GM12873 (cell line): ENCODE data around the gene RNF148.

ENCODE experiments used
- TF ChIP-seq, protein P1 (sequence below): IDR thresholded peaks from 2 replicates; pipeline ENCODE4 v1.5.1; 2012; ENCODE audit warnings: low read depth, mild to moderate bottlenecking, moderate library complexity, low read length, control low read depth; ENCODE audit not compliant: insufficient read depth; ENCODE audit errors: missing control alignments

RNF148 gene

DNA sequence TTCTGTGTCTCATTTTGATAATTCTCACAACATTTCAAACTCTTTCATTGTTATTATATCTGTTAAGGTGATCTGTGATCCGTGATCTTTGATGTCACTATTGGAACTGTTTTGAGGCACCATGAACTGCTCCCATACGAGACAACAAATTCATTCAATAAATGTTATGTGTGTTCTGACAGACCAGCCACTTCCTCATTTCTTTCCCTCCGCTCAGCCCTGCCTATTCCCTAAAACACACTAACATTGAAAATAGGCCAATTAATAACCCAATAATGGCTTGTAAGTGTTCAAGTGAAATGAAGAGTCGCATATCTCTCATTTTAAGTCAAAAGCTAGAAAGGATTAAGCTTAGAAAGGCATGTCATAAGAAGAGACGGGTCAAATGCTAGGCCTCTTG lies 49.0 kb downstream of the RNF148 start:
- TF ChIP-seq, protein P1, sequence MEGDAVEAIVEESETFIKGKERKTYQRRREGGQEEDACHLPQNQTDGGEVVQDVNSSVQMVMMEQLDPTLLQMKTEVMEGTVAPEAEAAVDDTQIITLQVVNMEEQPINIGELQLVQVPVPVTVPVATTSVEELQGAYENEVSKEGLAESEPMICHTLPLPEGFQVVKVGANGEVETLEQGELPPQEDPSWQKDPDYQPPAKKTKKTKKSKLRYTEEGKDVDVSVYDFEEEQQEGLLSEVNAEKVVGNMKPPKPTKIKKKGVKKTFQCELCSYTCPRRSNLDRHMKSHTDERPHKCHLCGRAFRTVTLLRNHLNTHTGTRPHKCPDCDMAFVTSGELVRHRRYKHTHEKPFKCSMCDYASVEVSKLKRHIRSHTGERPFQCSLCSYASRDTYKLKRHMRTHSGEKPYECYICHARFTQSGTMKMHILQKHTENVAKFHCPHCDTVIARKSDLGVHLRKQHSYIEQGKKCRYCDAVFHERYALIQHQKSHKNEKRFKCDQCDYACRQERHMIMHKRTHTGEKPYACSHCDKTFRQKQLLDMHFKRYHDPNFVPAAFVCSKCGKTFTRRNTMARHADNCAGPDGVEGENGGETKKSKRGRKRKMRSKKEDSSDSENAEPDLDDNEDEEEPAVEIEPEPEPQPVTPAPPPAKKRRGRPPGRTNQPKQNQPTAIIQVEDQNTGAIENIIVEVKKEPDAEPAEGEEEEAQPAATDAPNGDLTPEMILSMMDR, result no peak

DNA sequence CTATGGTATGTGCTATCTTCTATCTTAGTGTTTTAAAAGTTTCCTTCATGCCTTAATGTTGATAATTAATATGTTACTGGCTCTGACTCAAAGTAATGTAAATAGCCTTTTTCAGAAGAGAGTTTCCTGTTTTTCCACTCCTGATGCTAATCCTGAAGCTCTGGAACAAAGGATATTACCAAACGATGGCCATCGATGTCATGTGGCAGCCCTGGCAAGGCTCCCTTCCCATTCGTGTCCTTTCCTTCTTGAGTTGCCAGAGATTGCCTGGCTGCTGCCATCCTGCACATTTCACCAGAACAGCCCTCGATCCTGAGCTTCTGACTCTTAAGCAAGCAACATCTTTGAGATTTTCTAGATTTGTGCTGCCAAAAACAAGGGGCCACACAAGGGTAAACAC lies 49.8 kb downstream of the RNF148 start:
- TF ChIP-seq, protein P1, result no peak
